ENCODE data around the gene TAF11.
A peak's percentile ranks its signal among the peaks of the same experiment; 100 is the strongest.
"Not testable (repeated sequence)": the region's sequence is repeated elsewhere in the genome, so short reads cannot be mapped to it uniquely, and the experiment has no call there.

TAF11 gene

GRCh38 chr6:34865107-34865506 is 22.7 kb downstream of the TAF11 start:
- no peak for DNase-seq (ENCODE audit: low spot score)

- DNase-seq (ENCODE audit: low spot score) = no peak
These were observed 23.8 kb downstream of the TAF11 start for GRCh38 chr6:34864007-34864406.

- no peak for DNase-seq (ENCODE audit: low spot score)
These were observed 27.1 kb downstream of the TAF11 start for GRCh38 chr6:34860776-34861175.

- no peak for DNase-seq (ENCODE audit: low spot score)
These were observed 27.9 kb downstream of the TAF11 start for GRCh38 chr6:34859951-34860350.

- no peak for DNase-seq (ENCODE audit: low spot score)
These were observed 29.2 kb downstream of the TAF11 start for GRCh38 chr6:34858681-34859080.

- peak; percentile 21 for DNase-seq (ENCODE audit: low spot score)
These were observed 32.4 kb downstream of the TAF11 start for GRCh38 chr6:34855463-34855862.

GRCh38 chr6:34852406-34853085 is 35.3 kb downstream of the TAF11 start:
- DNase-seq (ENCODE audit: low spot score) = no peak

GRCh38 chr6:34851361-34851760 is 36.5 kb downstream of the TAF11 start:
- DNase-seq (ENCODE audit: low spot score) = no peak

- DNase-seq (ENCODE audit: low spot score) = not testable (repeated sequence)
These were observed 38.8 kb downstream of the TAF11 start for GRCh38 chr6:34849066-34849465.

- DNase-seq (ENCODE audit: low spot score) = peak; percentile 51
These were observed 48.0 kb downstream of the TAF11 start for GRCh38 chr6:34839666-34840352.

- DNase-seq (ENCODE audit: low spot score) = no peak
These were observed 50.3 kb downstream of the TAF11 start for GRCh38 chr6:34837528-34837927.

- DNase-seq (ENCODE audit: low spot score) = no peak
These were observed 51.4 kb downstream of the TAF11 start for GRCh38 chr6:34836451-34836850.

- no peak for DNase-seq (ENCODE audit: low spot score)
These were observed 51.8 kb downstream of the TAF11 start for GRCh38 chr6:34836008-34836407.

- DNase-seq (ENCODE audit: low spot score) = no peak
These were observed 52.9 kb downstream of the TAF11 start for GRCh38 chr6:34834789-34835518.

GRCh38 chr6:34832942-34833341 is 54.9 kb downstream of the TAF11 start:
- no peak for DNase-seq (ENCODE audit: low spot score)

- no peak for DNase-seq (ENCODE audit: low spot score)
These were observed 58.7 kb downstream of the TAF11 start for GRCh38 chr6:34829137-34829536.

All from hematopoietic multipotent progenitor cell treated with erythropoietin and hydrocortisone succinate and interleukin-3 and kit ligand, for 17 days (in vitro differentiated cells).